HG03025 (cell line): Measurements from ENCODE around the gene HID1.
"Not testable (repeated sequence)": the region's sequence is repeated elsewhere in the genome, so short reads cannot be mapped to it uniquely, and the experiment has no call there.

Experiments
- ATAC-seq: cut with Tn5 transposase; IDR thresholded peaks from one replicate; pipeline ENCODE4 v1.9.1; 2021; ENCODE audit warnings: mild to moderate bottlenecking, moderate library complexity; ENCODE audit not compliant: unreplicated experiment, low FRiP score

HID1 gene

DNA sequence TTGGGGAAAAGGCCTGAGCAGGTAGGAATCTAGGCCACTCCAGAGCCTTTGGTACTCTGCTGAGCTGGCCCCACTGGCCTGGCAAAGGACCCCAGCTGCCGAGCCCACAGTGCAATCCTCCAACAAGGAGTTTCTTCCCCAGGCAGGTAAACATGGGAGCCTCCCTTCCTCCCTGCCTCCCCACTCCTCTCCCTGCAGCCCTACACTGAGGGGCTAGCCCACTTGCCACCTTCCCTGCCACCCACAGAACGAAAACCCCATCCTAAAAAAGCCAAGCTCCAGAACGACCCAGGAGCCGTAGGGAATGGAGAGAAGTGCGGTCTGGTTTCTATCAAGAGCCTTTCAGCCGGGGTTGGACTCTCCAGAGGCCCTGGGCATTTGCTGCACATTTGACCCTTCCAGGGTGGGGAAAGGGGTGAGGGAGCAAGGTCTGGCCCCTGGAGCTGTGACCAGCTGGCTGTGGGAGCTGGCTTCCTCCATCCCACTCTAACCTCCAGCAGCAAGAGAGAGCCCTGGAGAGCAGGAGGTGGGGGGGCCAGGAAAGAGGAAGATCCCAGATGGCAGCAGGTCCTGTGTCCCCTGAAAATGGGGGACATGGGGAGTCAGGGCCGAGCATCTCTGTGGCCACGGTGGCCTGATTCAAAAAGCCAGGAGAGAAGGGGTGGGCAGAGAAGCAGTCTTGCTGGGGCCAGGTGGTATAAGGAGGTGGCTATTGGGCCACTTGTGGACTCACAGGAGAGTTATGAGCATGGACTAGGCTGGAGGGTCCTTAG is 1.3 kb downstream of the HID1 start:
- ATAC-seq, result no peak

DNA sequence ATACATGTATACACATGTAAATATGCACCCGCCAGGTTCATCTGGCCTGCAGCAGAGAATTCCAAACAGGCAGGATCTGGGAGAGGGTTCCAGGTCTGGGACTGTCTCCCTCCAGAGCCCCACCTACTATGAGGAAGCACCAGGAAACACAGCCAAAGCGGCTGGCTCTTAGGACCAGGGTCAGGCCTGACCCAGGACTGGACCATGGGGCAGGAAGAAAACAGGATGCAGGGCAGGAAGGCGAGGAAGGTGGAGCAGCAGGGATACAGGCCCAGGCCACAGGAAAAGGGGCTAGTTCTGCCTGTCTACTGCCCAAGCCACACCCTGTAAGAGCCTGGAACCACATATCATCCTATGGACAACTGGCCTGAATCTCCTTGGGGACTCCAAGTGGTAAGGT is 2.2 kb downstream of the HID1 start:
- ATAC-seq, result no peak

DNA sequence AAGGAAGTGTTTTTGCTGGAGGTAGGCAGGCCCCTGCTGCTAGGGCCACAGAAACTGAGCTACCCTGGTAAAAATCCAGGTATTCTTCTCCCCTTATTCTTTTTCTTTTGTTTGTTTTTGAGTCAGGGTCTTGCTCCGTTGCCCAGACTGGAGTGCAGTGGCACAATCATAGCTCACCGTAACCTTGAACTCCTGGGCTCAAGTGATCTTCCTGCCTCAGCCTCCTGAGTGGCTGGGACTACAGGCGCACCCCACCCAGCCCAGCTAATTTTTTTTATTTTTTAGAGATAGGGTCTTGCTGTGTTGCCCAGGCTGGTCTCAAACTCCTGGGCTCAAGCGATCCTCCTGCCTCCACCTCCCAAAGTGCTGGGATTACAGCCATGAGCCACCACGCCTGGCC is 3.1 kb downstream of the HID1 start:
- ATAC-seq, result not testable (repeated sequence)

DNA sequence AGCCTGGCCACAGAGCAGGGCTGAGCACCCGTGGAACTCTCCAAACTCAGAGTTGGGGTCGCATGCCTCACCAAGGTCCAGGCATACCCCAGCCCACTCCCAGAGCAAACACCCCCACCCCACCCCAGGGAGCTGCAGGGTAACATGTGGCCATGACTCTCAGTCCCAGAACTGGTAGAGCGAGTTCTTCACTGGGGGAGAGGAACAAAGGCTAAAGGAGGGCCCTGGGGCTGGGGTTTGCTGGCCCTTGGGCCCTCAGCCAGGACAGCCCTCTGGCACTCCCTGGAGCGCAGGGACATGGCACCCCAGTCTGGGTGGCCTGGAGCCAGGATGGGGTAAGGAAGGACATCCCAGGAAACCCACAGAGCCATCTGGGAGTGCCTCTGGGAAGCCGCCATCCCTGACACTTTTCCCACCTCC is 4.2 kb downstream of the HID1 start:
- ATAC-seq, result no peak

DNA sequence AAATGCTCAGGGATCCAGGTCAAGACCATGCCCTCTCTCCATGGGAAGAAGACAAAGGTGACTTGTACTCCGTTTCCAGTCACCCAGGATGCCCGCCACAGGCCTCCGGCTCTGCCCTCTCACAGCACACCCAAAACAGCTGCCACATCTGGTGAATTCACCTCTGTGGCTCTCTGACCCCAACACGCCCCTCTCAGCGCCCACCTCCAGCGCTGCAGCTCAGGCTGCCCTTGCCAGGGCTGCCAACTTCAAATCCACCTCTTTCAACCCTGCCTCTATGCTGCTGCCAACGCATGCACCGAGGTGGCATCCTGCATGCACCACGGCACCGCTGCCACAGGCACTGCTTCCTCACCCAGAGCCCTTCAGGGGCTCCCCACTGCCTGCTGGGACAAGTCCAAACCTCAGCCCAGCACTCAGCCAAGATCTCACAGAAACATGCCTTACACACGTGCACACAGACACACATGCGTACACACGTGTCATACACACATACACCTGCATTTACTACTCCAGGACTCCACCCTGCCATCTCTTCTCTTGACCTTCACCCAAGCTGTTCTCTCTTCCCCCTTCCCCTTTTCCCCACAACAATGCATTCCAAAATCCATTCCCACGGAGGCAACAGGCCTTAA is 7.5 kb downstream of the HID1 start:
- no peak for ATAC-seq

GRCh38 chr17:74964246-74964761 is 8.3 kb downstream of the HID1 start:
- no peak for ATAC-seq

- no peak for ATAC-seq
Measured at GRCh38 chr17:74963656-74964055, 8.9 kb downstream of the HID1 start.

DNA sequence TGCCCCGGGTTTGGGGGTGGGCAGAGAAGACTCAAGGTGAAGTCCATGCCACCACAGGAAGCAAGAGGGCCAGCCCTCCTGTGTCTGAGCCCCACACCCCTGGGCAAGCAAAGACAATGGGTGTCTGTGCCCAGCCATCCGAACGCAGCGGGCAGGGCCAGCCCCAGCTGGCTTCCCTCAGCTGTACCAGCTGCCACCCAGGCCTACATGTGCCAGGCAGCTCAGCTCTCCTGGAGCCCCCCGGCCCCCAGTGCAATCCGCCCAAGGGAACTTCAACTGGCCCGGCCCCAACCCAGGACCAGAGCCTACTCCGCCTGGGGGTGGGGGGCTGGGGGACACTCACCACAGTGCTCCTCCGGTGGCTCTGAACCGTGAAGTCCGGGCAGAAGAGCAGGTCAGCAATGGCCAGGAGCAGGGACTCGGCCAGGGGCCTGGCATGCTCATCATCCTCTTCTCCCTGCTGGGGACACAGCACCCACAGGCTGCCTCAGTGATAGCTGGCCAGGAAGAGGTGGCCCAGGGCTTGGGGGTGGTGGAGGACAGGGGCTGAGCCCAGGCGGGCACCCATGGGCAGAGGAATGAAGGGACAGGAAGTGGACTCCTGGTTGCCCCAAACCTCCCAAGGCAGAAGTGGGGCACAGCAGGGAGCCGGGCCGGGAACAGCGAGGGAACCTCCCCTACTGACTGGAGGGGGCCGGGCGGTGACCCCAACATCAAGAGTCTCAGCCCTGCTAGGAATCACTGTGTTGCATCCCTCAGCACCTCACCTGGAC is 9.8 kb downstream of the HID1 start:
- ATAC-seq, result no peak

GRCh38 chr17:74961657-74962350 is 10.8 kb downstream of the HID1 start:
- ATAC-seq, result no peak

DNA sequence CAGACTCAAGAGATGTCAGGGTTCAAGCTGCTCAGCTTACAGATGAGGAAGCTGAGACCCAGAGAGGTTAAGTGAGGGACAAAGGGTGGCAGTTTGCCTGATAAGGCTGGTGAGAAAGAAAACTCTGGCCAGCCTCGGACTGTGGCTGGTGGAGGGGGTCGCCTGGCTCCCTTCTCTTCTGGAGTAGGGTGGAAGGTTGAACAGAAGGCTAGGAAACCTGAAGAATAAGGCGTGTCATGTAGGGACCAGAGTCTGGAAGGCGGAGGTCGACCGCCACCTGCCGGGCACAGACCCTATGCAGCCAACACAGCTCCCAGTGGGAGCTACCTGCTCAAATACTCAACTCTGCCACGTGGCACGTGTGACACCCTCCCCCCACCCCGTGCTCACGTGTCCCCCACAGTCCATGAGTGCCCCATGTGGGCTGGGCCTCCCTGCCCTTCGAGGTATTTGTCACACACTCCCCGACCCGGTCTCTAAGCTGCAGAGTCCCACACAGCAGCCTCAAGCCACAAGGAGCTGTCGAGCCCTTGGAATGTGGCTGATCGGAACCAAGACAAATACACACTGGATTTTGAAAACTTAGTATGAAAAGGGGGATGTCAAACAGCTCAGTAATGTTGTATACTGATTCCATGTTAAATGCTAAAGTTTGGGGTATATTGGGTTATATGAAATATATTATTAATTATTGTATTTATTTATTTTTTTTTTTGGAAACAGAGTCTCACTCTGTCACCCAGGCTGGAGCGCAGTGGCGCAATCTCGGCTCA is 11.8 kb downstream of the HID1 start:
- no peak for ATAC-seq

DNA sequence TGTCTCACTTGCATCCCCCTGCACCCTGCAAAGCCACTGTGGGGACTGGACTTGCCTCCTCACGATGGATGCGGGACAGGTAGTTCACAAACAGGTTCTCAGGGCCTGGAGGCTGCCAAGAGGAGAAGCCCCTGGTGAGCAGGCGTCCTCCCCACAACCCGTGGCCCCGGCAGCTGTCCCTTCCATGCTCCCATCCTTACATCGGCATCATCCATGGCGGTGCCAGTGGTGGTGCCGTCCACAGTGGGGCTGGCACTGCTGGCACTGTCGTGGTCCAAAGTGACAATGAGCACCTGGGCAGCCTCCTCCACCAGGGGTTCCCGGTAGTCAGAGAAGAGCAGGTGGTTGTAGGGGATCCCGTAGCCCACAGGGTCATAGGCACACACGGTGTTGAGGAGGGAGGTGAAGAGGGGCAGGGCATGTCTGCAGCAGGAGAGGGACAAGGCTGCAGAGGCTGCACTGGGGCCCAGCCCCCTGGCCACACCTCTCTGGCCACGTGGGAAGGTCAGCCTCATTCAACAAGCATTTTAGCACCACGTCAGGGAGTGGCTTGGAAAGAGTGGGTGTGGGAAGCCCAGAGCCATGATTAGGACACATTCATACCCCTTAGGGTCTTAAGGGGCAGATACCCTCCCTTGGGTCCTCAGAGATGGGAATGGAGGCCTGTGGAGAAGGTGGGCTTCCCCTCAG is 12.6 kb downstream of the HID1 start:
- no peak for ATAC-seq

- no peak for ATAC-seq
Measured at GRCh38 chr17:74957935-74958740, 14.4 kb downstream of the HID1 start.

- no peak for ATAC-seq
Measured at GRCh38 chr17:74956093-74956492, 16.5 kb downstream of the HID1 start.

DNA sequence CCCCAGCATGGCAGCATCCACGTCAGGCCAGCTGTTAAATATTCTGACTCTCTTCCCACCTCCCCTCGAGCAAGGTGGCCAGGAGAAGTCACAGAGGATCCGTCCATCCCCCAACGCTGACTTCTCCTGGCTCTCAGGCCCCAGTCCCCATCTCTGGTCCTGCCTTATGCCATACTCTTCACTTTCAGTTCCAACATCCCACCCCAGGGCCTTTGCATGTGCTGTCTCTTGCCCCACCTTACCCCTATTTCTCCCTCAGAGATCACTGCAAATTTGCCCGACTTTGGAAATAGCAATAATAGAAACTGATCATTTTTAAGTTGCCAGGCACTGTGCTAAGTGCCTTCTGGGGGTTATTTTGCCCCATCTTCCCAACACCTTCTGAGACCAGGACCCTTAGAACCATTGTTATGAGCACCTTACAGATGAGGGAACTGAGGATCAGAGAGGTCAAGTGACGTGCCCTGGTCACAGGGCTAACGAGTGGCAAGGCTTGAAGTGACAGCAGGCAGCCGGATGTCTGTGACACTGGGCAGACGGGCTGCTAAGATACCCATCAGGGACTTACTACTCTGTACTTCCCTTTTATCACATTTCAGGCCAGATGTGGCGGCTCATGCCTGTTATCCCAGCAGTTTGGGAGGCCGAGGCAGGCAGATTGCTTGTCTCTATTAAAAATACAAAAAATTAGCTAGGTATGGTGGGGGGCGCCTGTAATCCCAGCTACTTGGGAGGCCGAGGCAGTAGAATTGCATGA is 17.7 kb downstream of the HID1 start:
- no peak for ATAC-seq

- ATAC-seq, result no peak
Measured at GRCh38 chr17:74954115-74954514, 18.4 kb downstream of the HID1 start.

DNA sequence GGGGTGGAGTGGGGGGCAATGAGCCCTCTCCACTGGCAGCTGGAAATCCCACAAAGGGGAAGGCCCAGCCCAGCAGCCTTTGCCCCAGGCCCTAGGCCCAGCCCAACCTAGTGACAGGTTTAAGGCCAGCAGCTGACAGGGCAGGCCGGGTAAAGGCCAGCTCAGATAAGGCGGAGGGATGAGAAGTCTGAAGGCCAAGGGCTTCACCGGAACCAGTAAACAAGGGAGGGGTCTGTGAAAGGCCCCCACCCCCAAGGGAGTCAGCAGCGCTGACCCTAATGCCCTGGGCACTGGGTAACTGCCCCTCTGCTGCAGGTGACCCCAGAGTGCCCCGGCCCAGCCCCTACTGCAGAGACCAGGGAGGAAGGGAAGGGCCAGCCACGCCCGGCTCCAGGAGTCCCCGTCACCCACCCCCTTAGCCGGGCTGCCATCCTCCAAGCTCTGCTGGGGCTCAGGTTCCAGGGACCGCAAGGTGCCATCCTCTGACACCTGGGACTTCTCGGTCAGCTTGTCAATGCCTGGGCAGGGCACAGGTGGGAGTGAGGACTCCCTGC is 19.3 kb downstream of the HID1 start:
- no peak for ATAC-seq

DNA sequence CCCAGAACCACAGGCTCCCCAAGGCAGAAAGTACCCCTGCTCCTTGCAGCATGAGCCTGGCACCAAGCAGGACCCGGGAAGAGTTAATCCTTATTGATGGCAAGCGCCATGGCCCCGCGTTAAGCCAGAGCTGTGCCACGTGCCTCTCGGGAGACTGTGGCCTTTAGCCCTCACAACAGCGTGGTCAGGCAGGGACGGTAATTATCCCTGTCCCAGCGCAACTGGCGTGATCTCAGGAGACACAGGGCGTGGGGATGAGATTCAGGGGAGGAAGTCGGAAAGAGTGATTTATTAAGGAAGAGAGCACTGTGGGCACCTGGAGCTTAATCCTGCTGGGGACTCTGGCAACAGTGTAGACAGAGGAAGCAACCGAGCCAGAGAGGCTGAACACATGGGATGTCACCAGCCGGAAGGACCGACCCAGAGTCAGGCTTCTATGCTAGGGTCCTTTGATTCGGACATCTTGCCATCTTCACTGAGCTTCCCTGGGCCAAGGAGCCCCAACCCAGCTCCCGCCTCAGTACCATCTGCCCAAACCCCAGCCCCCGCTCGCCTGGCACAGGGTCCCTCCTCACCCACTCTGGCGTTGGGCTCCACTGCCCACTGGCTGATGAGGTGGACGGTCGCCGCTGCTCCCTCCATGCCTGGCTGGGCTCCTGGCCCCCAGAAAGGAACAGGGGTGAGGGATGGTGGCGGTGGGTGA is 20.0 kb downstream of the HID1 start:
- no peak for ATAC-seq
